ENCODE measurements around the gene RBM4.

The RBM4 gene

GRCh38 chr11:66651016-66651415, 12.5 kb downstream of the RBM4 start:
- DNase-seq (ENCODE audit: low read depth) = no peak

GRCh38 chr11:66652651-66653050, 14.1 kb downstream of the RBM4 start:
- DNase-seq (ENCODE audit: low read depth) = no peak

GRCh38 chr11:66653123-66653522, 14.6 kb downstream of the RBM4 start:
- no peak for DNase-seq (ENCODE audit: low read depth)

- DNase-seq (ENCODE audit: low read depth) = no peak
Measured at GRCh38 chr11:66659763-66660162, 21.3 kb downstream of the RBM4 start.

- no peak for DNase-seq (ENCODE audit: low read depth)
Measured at GRCh38 chr11:66663741-66664296, 25.3 kb downstream of the RBM4 start.

GRCh38 chr11:66665369-66665768, 26.9 kb downstream of the RBM4 start:
- DNase-seq (ENCODE audit: low read depth) = no peak

- DNase-seq (ENCODE audit: low read depth) = no peak
Measured at GRCh38 chr11:66670816-66671215, 32.3 kb downstream of the RBM4 start.

- no peak for DNase-seq (ENCODE audit: low read depth)
Measured at GRCh38 chr11:66674964-66675602, 36.6 kb downstream of the RBM4 start.

- DNase-seq (ENCODE audit: low read depth) = no peak
Measured at GRCh38 chr11:66676282-66676919, 37.9 kb downstream of the RBM4 start.

- DNase-seq (ENCODE audit: low read depth) = no peak
Measured at GRCh38 chr11:66676931-66677598, 38.6 kb downstream of the RBM4 start.

- DNase-seq (ENCODE audit: low read depth) = peak; percentile 70
Measured at GRCh38 chr11:66677599-66678375, 39.3 kb downstream of the RBM4 start, which contains the start of gene RBM4B. Gene RBM4B, minus strand, starts transcription at chr11:66677887. Its CDS starts 808 bp downstream, at chr11:66677079.

GRCh38 chr11:66680966-66681645, 42.6 kb downstream of the RBM4 start:
- no peak for DNase-seq (ENCODE audit: low read depth)

GRCh38 chr11:66683877-66684276, 45.4 kb downstream of the RBM4 start:
- no peak for DNase-seq (ENCODE audit: low read depth)

GRCh38 chr11:66684635-66685034, 46.1 kb downstream of the RBM4 start:
- DNase-seq (ENCODE audit: low read depth) = no peak

GRCh38 chr11:66685276-66686099, 47.0 kb downstream of the RBM4 start:
- no peak for DNase-seq (ENCODE audit: low read depth)

- DNase-seq (ENCODE audit: low read depth) = no peak
Measured at GRCh38 chr11:66686100-66686785, 47.7 kb downstream of the RBM4 start.

GRCh38 chr11:66686801-66687750, 48.6 kb downstream of the RBM4 start:
- no peak for DNase-seq (ENCODE audit: low read depth)

GRCh38 chr11:66687831-66688281, 49.4 kb downstream of the RBM4 start:
- DNase-seq (ENCODE audit: low read depth) = no peak
